ENCODE measurements around the gene SLC9C1. TPM values are rescaled to one million over a fixed set of nuclear protein-coding genes. Genes with fewer than 3 reads are reported as not detected.

Gene SLC9C1
- total RNA-seq, 1 donor from 2014 or later = 0.42 TPM

DNA sequence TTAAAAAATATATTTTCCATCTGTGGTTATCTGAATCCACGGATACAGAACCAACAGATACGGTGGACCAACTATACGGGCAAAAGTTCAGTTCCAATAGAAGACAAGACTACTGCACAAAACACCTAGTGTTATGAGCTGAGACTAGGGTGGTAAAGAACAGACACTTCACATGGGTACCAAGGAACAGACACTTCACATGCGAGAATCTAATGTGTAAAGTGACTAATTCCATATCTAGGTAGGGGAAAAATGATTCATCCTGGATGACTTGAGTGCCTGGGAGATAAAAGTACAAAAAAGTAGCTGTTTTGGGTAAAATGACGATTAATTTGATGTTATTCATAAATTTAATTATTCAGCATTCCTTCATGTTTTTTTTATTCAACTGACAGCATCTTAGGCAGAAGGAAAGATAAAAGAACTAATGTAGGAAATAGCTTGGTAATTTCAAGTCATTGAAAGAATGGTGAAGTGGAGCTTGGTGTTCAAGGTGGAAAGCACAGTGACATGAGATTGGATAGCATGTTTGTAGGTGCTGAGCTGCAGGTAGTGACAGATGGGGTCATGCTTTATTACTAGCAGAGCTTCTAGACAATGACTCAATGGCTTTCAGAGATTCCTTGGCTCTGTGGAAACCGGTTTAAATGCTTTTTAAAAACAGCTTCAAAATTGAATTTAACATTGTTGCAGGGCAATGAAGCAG, 44.2 kb upstream of the SLC9C1 start:
- H3K36me3 Mint-ChIP-seq (ENCODE audit: low read depth) = peaks cover 45% of the 10 kb centered on the region
- H3K4me3 Mint-ChIP-seq = peak overlapping the region; percentile 42
- H3K4me1 Mint-ChIP-seq = peaks cover 76% of the 10 kb centered on the region
- TF ChIP-seq CTCF (conservative IDR thresholded peaks at IDR 0.05) = no peak
- no peak overlapping the region for H3K27ac Mint-ChIP-seq (ENCODE audit: unreplicated experiment)
- H3K27me3 Mint-ChIP-seq (ENCODE audit: low read depth) = no peaks in the 10 kb centered on the region
- no peak for DNase-seq (ENCODE audit: low read depth, low spot score)
- H3K9me3 Mint-ChIP-seq = peaks cover 5% of the 10 kb centered on the region

DNA sequence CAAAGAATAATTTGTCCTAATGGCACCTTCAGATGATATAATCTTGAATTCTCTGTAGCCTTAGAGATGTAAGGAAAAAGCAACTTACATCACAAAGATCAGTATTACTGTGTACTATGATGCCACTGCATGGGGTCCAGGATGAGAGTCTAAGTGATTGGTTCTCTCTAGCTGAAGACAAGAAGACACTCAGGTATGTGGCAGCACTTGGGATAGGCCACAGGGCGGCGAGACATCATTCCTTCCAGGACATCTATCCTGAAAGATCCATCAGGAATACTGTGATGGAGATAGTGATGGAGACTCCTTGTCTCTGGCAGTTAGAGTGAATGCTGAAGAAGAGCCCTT, 41.4 kb upstream of the SLC9C1 start:
- Mint-ChIP-seq H3K27ac (ENCODE audit: unreplicated experiment) (peak overlapping the region; percentile 96), H3K9me3 (no peaks in the 10 kb centered on the region), H3K4me1 (peaks cover 67% of the 10 kb centered on the region), H3K4me3 (peak overlapping the region; percentile 92), H3K27me3 (ENCODE audit: low read depth) (no peaks in the 10 kb centered on the region), H3K36me3 (ENCODE audit: low read depth) (peaks cover 26% of the 10 kb centered on the region)
- no peak for TF ChIP-seq CTCF (conservative IDR thresholded peaks at IDR 0.05)
- no peak for DNase-seq (ENCODE audit: low read depth, low spot score)

DNA sequence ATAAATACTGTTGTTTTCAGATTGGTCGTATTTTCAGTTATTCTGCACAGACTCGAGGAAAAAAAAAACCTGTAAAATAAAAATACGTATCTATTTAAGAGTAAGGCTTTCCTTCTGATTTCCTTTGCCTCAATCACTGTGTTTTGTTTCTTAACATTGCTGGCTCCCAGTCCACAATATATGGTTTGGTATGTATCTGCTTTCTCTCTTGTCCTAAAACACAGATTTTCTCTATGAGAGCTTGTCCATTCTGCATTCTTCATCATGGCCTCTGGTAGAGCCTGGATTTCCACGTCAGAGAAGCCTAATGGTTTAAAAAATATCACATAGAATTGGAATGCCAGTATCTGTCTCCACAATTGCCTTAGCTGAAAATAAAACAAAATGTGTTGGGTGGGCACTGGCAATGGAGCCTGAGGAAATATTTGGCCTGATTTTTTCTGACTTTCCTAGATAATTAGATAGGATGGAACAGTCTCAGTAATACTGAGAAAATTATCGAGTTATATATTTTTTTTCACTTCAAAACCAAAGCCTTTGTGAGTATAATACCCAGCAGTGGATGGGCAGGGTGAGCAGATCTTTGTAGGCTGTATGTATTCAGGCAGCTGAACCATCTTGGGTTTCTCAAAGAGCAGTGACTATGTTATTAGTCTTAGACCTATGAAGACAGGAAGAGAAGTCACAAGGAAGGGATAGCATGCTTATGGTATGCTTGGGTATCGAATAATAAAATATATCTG, 40.8 kb upstream of the SLC9C1 start:
- H3K27ac Mint-ChIP-seq (ENCODE audit: unreplicated experiment) = peak overlapping the region; percentile 96
- no peak for TF ChIP-seq CTCF (conservative IDR thresholded peaks at IDR 0.05)

DNA sequence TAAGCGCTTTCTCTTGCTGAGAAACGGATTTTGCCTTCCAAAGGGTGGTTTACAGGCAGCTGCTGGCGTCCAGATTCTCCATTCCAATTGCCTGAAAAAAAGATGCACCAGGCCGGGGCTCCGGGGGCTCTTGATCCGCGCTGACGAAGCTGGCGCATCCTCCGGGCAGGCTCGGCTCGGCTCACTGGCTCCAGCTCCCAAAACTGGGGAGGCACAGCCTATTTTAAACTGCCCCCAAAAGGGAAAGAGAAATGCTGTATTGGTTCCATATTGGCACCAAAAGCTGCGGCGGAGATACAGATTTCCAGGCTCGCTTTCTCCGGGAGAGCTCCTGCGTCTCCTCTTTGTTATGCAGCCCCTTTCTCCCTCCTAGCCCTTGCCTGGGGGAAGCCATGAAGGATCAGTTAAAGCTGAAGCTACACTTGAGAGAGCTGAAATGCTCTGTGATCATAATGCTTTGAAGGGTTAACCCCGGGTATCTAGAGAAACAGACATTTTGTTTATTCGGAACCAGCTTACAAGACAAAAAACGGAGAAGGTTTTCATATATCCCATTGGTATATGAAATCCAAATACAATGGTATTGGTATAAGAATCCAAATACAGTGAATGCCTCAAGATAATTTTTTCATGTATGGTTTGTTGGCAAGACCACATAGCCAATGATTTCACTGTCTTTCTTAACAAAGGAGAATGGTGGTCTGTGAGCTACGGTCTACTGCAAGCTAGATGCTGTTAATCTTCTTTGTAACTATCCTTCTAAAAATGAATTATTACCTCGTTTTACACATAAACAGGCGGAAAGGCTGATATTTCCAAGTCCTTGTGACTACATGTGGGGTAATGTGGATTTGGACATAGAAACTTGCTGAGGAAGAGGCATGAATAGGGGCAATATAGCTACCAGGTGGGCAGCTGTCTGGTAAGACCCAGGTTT, 39.6 kb upstream of the SLC9C1 start:
- Mint-ChIP-seq H3K27me3 (ENCODE audit: low read depth) (no peaks in the 10 kb centered on the region), H3K4me1 (peaks cover 49% of the 10 kb centered on the region), H3K36me3 (ENCODE audit: low read depth) (peaks cover 18% of the 10 kb centered on the region), H3K9me3 (no peaks in the 10 kb centered on the region), H3K4me3 (peak overlapping the region; percentile 92), H3K27ac (ENCODE audit: unreplicated experiment) (peak overlapping the region; percentile 96)
- TF ChIP-seq CTCF (conservative IDR thresholded peaks at IDR 0.05) = no peak
- peak; percentile 40 for DNase-seq (ENCODE audit: low read depth, low spot score)

More for the DNA sequence above, 40.8 kb upstream of the SLC9C1 start:
- Mint-ChIP-seq H3K4me1 (peaks cover 62% of the 10 kb centered on the region), H3K36me3 (ENCODE audit: low read depth) (peaks cover 24% of the 10 kb centered on the region), H3K27me3 (ENCODE audit: low read depth) (no peaks in the 10 kb centered on the region), H3K4me3 (peak overlapping the region; percentile 92), H3K9me3 (no peaks in the 10 kb centered on the region)
- no peak for DNase-seq (ENCODE audit: low read depth, low spot score)

- TF ChIP-seq CTCF (conservative IDR thresholded peaks at IDR 0.05) = peak; percentile 31
- Mint-ChIP-seq H3K4me1 (peaks cover 43% of the 10 kb centered on the region), H3K4me3 (peak within 1 kb of the TSS; percentile 92), H3K36me3 (ENCODE audit: low read depth) (peaks cover 18% of the 10 kb centered on the region), H3K9me3 (no peaks in the 10 kb centered on the region), H3K27me3 (ENCODE audit: low read depth) (no peaks in the 10 kb centered on the region), H3K27ac (ENCODE audit: unreplicated experiment) (peak within 1 kb of the TSS; percentile 96)
- peak; percentile 59 for DNase-seq (ENCODE audit: low read depth, low spot score)
Observed at GRCh38 chr3:112333002-112333380, 39.0 kb upstream of the SLC9C1 start, which contains the start of gene CD200. Gene CD200, plus strand, starts transcription at chr3:112333156. Its CDS starts 57 bp downstream, at chr3:112333213.

Data from neural crest cell (in vitro differentiated cells).